ENCODE data around the gene NDUFAF3.

GRCh38 chr3:48979451-48979850 is 42.5 kb upstream of the NDUFAF3 start:
- TF ChIP-seq CTCF (IDR thresholded peaks at IDR 0.05; ENCODE audit: insufficient read depth, low read length, poor library complexity, severe bottlenecking) = no peak
- no peak for TF ChIP-seq EZH2phosphoT487 (conservative IDR thresholded peaks at IDR 0.05; ENCODE audit: low read length)

All from SU-DHL-6 (cell line).